ENCODE measurements around the gene TRA2B. TPM values are rescaled to one million over a fixed set of nuclear protein-coding genes. Genes with fewer than 3 reads are reported as not detected.

Gene TRA2B
- total RNA-seq, 1 donor from 2014 or later: 120 TPM

- H3K27ac Mint-ChIP-seq (ENCODE audit: unreplicated experiment): no peak overlapping the region
- peaks cover 74% of the 10 kb centered on the region for H3K36me3 ChIP-seq (ENCODE audit: insufficient read depth, low read length)
These were observed 13.4 kb downstream of the TRA2B start for GRCh38 chr3:185924375-185924774.

GRCh38 chr3:185920184-185920583, 17.6 kb downstream of the TRA2B start:
- H3K36me3 Mint-ChIP-seq (ENCODE audit: low read depth, unreplicated experiment): peaks cover 17% of the 10 kb centered on the region
- TF ChIP-seq EZH2 (IDR thresholded peaks at IDR 0.05; ENCODE audit: insufficient read depth, low read length) (no peak), CTCF (IDR thresholded peaks at IDR 0.05; ENCODE audit: insufficient read depth, low read depth, low read length) (no peak)
- H3K4me2 ChIP-seq (ENCODE audit: low read length): no peak overlapping the region
- no peaks in the 10 kb centered on the region for H3K27me3 ChIP-seq (ENCODE audit: insufficient read depth, low read length)
- DNase-seq (ENCODE audit: low read depth): no peak
- no peaks in the 10 kb centered on the region for H3K27me3 Mint-ChIP-seq (ENCODE audit: low read depth, unreplicated experiment)
- peaks cover 99% of the 10 kb centered on the region for H4K20me1 ChIP-seq (ENCODE audit: insufficient read depth, low read length)
- H3K4me1 ChIP-seq (ENCODE audit: insufficient read depth, low read length): no peaks in the 10 kb centered on the region
- H3K27ac Mint-ChIP-seq (ENCODE audit: unreplicated experiment): no peak overlapping the region
- FAIRE-seq: no peak
- no peak overlapping the region for H3K4me3 Mint-ChIP-seq (ENCODE audit: unreplicated experiment)
- H2AFZ ChIP-seq (ENCODE audit: low read depth, low read length): no peak overlapping the region
- no peak overlapping the region for H3K9ac ChIP-seq (ENCODE audit: low read length)
- H3K36me3 ChIP-seq (ENCODE audit: insufficient read depth, low read length): peaks cover 94% of the 10 kb centered on the region
- no peak overlapping the region for H3K27ac ChIP-seq (ENCODE audit: low read depth, low read length)
- no peaks in the 10 kb centered on the region for H3K9me3 ChIP-seq (ENCODE audit: insufficient read depth, low read depth, low read length)
- H3K4me1 Mint-ChIP-seq (ENCODE audit: low read depth, unreplicated experiment): peaks cover 8% of the 10 kb centered on the region
- no peak overlapping the region for H3K4me3 ChIP-seq (ENCODE audit: insufficient read depth, low read depth, low read length)
- H3K79me2 ChIP-seq (ENCODE audit: insufficient read depth, low read length): peaks cover 99% of the 10 kb centered on the region
- no peaks in the 10 kb centered on the region for H3K9me3 Mint-ChIP-seq (ENCODE audit: unreplicated experiment)

More at GRCh38 chr3:185924375-185924774, 13.4 kb downstream of the TRA2B start:
- H3K4me3 Mint-ChIP-seq (ENCODE audit: unreplicated experiment): no peak overlapping the region
- Histone ChIP-seq H3K27ac (ENCODE audit: low read depth, low read length) (no peak overlapping the region), H3K4me2 (ENCODE audit: low read length) (no peak overlapping the region), H3K4me3 (ENCODE audit: insufficient read depth, low read depth, low read length) (no peak overlapping the region), H3K79me2 (ENCODE audit: insufficient read depth, low read length) (peaks cover 100% of the 10 kb centered on the region), H2AFZ (ENCODE audit: low read depth, low read length) (no peak overlapping the region), H4K20me1 (ENCODE audit: insufficient read depth, low read length) (peaks cover 99% of the 10 kb centered on the region), H3K4me1 (ENCODE audit: insufficient read depth, low read length) (peaks cover 29% of the 10 kb centered on the region), H3K9ac (ENCODE audit: low read length) (no peak overlapping the region), H3K9me3 (ENCODE audit: insufficient read depth, low read depth, low read length) (no peaks in the 10 kb centered on the region), H3K27me3 (ENCODE audit: insufficient read depth, low read length) (no peaks in the 10 kb centered on the region)
- TF ChIP-seq CTCF (IDR thresholded peaks at IDR 0.05; ENCODE audit: insufficient read depth, low read depth, low read length) (no peak), EZH2 (IDR thresholded peaks at IDR 0.05; ENCODE audit: insufficient read depth, low read length) (no peak)
- no peaks in the 10 kb centered on the region for H3K27me3 Mint-ChIP-seq (ENCODE audit: low read depth, unreplicated experiment)
- H3K9me3 Mint-ChIP-seq (ENCODE audit: unreplicated experiment): no peaks in the 10 kb centered on the region
- peaks cover 22% of the 10 kb centered on the region for H3K36me3 Mint-ChIP-seq (ENCODE audit: low read depth, unreplicated experiment)
- H3K4me1 Mint-ChIP-seq (ENCODE audit: low read depth, unreplicated experiment): peaks cover 41% of the 10 kb centered on the region
- FAIRE-seq (no peak), DNase-seq (ENCODE audit: low read depth) (no peak)

GRCh38 chr3:185916042-185916833, 21.6 kb downstream of the TRA2B start:
- Histone ChIP-seq H3K4me3 (ENCODE audit: insufficient read depth, low read depth, low read length) (no peak overlapping the region), H3K4me2 (ENCODE audit: low read length) (no peak overlapping the region), H3K4me1 (ENCODE audit: insufficient read depth, low read length) (no peaks in the 10 kb centered on the region), H3K9ac (ENCODE audit: low read length) (no peak overlapping the region), H3K27ac (ENCODE audit: low read depth, low read length) (no peak overlapping the region), H3K9me3 (ENCODE audit: insufficient read depth, low read depth, low read length) (no peaks in the 10 kb centered on the region), H3K79me2 (ENCODE audit: insufficient read depth, low read length) (peaks cover 64% of the 10 kb centered on the region), H4K20me1 (ENCODE audit: insufficient read depth, low read length) (peaks cover 92% of the 10 kb centered on the region), H3K36me3 (ENCODE audit: insufficient read depth, low read length) (peaks cover 81% of the 10 kb centered on the region), H2AFZ (ENCODE audit: low read depth, low read length) (no peak overlapping the region), H3K27me3 (ENCODE audit: insufficient read depth, low read length) (no peaks in the 10 kb centered on the region)
- no peak for DNase-seq (ENCODE audit: low read depth)
- Mint-ChIP-seq H3K36me3 (ENCODE audit: low read depth, unreplicated experiment) (peaks cover 10% of the 10 kb centered on the region), H3K9me3 (ENCODE audit: unreplicated experiment) (no peaks in the 10 kb centered on the region), H3K4me3 (ENCODE audit: unreplicated experiment) (no peak overlapping the region), H3K27ac (ENCODE audit: unreplicated experiment) (no peak overlapping the region), H3K27me3 (ENCODE audit: low read depth, unreplicated experiment) (no peaks in the 10 kb centered on the region), H3K4me1 (ENCODE audit: low read depth, unreplicated experiment) (peaks cover 2% of the 10 kb centered on the region)
- FAIRE-seq: no peak
- TF ChIP-seq EZH2 (IDR thresholded peaks at IDR 0.05; ENCODE audit: insufficient read depth, low read length): no peak
- no peak for TF ChIP-seq CTCF (IDR thresholded peaks at IDR 0.05; ENCODE audit: insufficient read depth, low read depth, low read length)

Data from astrocyte (in vitro differentiated cells and primary cell).